DOHH2 (cell line): ENCODE measurements around the gene PAQR4.

Source experiments
- H3F3A ChIP-seq: fragments of 200-600 bp; sonication (generic), shearing (Covaris generic); 2 replicates; pipeline ENCODE4 v1.6.0; 2016; ENCODE audit warnings: antibody characterized with exemption, mild to moderate bottlenecking; ENCODE audit not compliant: control insufficient read depth, insufficient read depth
- H3K27ac ChIP-seq: fragments of 200-600 bp; sonication (generic); 2 replicates; pipeline ENCODE4 v1.5.1; 2014; ENCODE audit warnings: low read depth, mild to moderate bottlenecking, low read length, moderate library complexity
- H3K27me3 ChIP-seq: fragments of 200-600 bp; sonication (generic); 2 replicates; pipeline ENCODE4 v1.6.1; 2014; ENCODE audit warnings: mild to moderate bottlenecking, low read length, mixed read lengths; ENCODE audit not compliant: control insufficient read depth
- H3K36me3 ChIP-seq: fragments of 200-600 bp; sonication (generic); 2 replicates; pipeline ENCODE4 v1.6.1; 2014; ENCODE audit warnings: mild to moderate bottlenecking, low read length, moderate library complexity, mixed read lengths; ENCODE audit not compliant: control insufficient read depth
- H3K4me1 ChIP-seq: fragments of 200-600 bp; sonication (generic); 2 replicates; pipeline ENCODE4 v1.6.1; 2014; ENCODE audit warnings: mild to moderate bottlenecking, low read length, mixed read lengths; ENCODE audit not compliant: control insufficient read depth
- H3K4me2 ChIP-seq: fragments of 200-600 bp; sonication (generic); 2 replicates; pipeline ENCODE4 v1.6.0; 2014; ENCODE audit warnings: mild to moderate bottlenecking, low read length, moderate library complexity
- H3K4me3 ChIP-seq: fragments of 200-600 bp; sonication (generic); 2 replicates; pipeline ENCODE4 v1.5.1; 2014; ENCODE audit warnings: mild to moderate bottlenecking, low read length, mixed read lengths
- H3K79me2 ChIP-seq: fragments of 200-600 bp; sonication (generic); 2 replicates; pipeline ENCODE4 v1.6.1; 2014; ENCODE audit warnings: mild to moderate bottlenecking, low read length, mixed read lengths; ENCODE audit not compliant: control insufficient read depth
- H3K9me2 ChIP-seq: fragments of 200-600 bp; sonication (generic); replicated peaks from 2 replicates; pipeline ENCODE4 v1.6.1; 2014; ENCODE audit warnings: mild to moderate bottlenecking, low read length, mixed read lengths; ENCODE audit not compliant: control insufficient read depth
- H3K9me3 ChIP-seq: fragments of 200-600 bp; sonication (generic); 2 replicates; pipeline ENCODE4 v1.6.1; 2014; ENCODE audit warnings: antibody characterized with exemption, low read length, mixed read lengths; ENCODE audit not compliant: control insufficient read depth, insufficient read depth
- H4K20me1 ChIP-seq: fragments of 200-600 bp; sonication (generic); 2 replicates; pipeline ENCODE4 v1.6.0; 2014; ENCODE audit warnings: low read depth, mild to moderate bottlenecking, antibody characterized with exemption, low read length, moderate library complexity; ENCODE audit not compliant: control insufficient read depth, insufficient read depth
- EZH2phosphoT487 ChIP-seq: fragments of 200-600 bp; sonication (generic); IDR thresholded peaks from 2 replicates; pipeline ENCODE4 v1.6.1; 2017; ENCODE audit warnings: borderline replicate concordance, mild to moderate bottlenecking, antibody characterized with exemption, low read length, moderate library complexity, mixed read lengths
- TF ChIP-seq, protein P1 (sequence below): fragments of 200-600 bp; sonication (generic); IDR thresholded peaks from one replicate; pipeline ENCODE4 v1.5.1; 2014; ENCODE audit warnings: antibody characterized with exemption, mild to moderate bottlenecking, low read depth, low read length; ENCODE audit not compliant: poor library complexity, severe bottlenecking

PAQR4 gene

GRCh38 chr16:2933701-2934100 is 35.4 kb upstream of the PAQR4 start:
- no peaks in the 10 kb centered on the region for H4K20me1 ChIP-seq
- H3K9me3 ChIP-seq, result no peaks in the 10 kb centered on the region
- no peaks in the 10 kb centered on the region for H3K4me1 ChIP-seq
- no peaks in the 10 kb centered on the region for H3K9me2 ChIP-seq
- H3F3A ChIP-seq, result no peaks in the 10 kb centered on the region
- no peak overlapping the region for H3K27ac ChIP-seq
- H3K4me3 ChIP-seq, result no peak overlapping the region
- no peaks in the 10 kb centered on the region for H3K79me2 ChIP-seq
- peaks cover 6% of the 10 kb centered on the region for H3K36me3 ChIP-seq
- H3K27me3 ChIP-seq, result no peaks in the 10 kb centered on the region
- no peak overlapping the region for H3K4me2 ChIP-seq
- no peak for TF ChIP-seq EZH2phosphoT487
- TF ChIP-seq, protein P1, sequence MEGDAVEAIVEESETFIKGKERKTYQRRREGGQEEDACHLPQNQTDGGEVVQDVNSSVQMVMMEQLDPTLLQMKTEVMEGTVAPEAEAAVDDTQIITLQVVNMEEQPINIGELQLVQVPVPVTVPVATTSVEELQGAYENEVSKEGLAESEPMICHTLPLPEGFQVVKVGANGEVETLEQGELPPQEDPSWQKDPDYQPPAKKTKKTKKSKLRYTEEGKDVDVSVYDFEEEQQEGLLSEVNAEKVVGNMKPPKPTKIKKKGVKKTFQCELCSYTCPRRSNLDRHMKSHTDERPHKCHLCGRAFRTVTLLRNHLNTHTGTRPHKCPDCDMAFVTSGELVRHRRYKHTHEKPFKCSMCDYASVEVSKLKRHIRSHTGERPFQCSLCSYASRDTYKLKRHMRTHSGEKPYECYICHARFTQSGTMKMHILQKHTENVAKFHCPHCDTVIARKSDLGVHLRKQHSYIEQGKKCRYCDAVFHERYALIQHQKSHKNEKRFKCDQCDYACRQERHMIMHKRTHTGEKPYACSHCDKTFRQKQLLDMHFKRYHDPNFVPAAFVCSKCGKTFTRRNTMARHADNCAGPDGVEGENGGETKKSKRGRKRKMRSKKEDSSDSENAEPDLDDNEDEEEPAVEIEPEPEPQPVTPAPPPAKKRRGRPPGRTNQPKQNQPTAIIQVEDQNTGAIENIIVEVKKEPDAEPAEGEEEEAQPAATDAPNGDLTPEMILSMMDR, result no peak

DNA sequence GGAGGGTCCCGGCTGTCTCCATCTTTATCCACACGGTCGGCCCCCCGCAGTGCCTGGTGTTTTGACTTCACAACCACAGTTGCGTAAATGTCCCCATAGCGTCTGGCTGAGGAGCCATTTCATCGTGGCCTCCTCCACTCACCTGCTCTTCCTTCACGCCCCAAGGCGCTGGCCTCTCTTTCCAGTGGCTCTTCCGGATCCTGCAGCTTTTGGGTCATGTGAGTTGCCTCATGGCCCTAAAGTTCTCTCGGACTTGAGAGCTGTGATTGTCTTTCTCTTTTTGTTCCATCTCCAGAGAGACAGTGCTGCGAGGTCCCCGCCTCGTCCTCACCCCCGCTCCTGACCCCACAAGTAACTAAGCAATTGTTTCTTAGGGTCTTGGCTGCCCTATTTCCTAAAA is 34.7 kb upstream of the PAQR4 start:
- Histone ChIP-seq H3K4me3 (no peak overlapping the region), H4K20me1 (no peaks in the 10 kb centered on the region), H3K9me2 (no peaks in the 10 kb centered on the region), H3K27ac (no peak overlapping the region), H3F3A (no peaks in the 10 kb centered on the region), H3K27me3 (no peaks in the 10 kb centered on the region), H3K79me2 (no peaks in the 10 kb centered on the region), H3K36me3 (peaks cover 6% of the 10 kb centered on the region), H3K9me3 (no peaks in the 10 kb centered on the region), H3K4me2 (no peak overlapping the region), H3K4me1 (no peaks in the 10 kb centered on the region)
- TF ChIP-seq EZH2phosphoT487, result no peak
- TF ChIP-seq, protein P1, result no peak

DNA sequence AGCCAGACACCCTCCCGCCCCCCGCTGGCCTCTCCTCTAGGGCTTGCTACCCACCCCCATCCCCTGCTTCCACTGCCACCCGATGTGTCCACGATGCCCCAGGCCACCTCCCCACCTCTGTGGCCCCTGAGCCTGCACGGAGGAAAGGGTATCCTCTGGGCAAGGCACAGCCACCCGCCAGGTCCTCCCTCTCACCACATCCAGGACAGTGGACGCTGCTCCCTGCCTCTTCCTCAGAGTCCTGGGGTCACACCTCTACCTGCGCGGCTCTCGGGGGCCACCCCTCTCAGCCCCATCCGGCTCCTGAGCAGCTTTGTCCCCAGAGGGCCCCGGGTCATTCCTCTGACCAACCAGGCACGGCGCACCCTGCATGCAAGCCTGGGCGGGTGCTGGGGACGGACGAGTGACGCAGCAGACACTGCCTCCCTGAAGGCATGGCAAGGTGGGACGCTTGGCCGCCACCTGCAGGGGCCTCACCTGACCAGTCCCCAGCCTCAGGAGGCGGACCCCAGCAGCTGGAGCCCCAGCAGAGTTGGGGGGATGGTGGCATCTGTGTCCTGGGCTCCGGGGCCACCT is 32.6 kb upstream of the PAQR4 start:
- Histone ChIP-seq H3K4me2 (no peak overlapping the region), H3K9me3 (no peaks in the 10 kb centered on the region), H3K4me1 (no peaks in the 10 kb centered on the region), H3K36me3 (0 out of 2 replicates have a peak, but pooled peaks cover 5% of the 10 kb centered on the region), H3K27ac (no peak overlapping the region), H3F3A (no peaks in the 10 kb centered on the region), H3K9me2 (no peaks in the 10 kb centered on the region), H3K4me3 (no peak overlapping the region), H4K20me1 (no peaks in the 10 kb centered on the region), H3K27me3 (no peaks in the 10 kb centered on the region), H3K79me2 (no peaks in the 10 kb centered on the region)
- TF ChIP-seq, protein P1, result no peak
- no peak for TF ChIP-seq EZH2phosphoT487
